GM23338 (cell line): ENCODE measurements around the gene STPG4. TPM values are rescaled to one million over a fixed set of nuclear protein-coding genes. Genes with fewer than 3 reads are reported as not detected.

Experiments
- ATAC-seq: fragments of 200-7000 bp; cut with Tn5 transposase; 3 replicates; pipeline ENCODE4 v1.9.1; 2020
- DNase-seq: peaks from one replicate; pipeline ENCODE4 v3.0.0-alpha.2; 2015; ENCODE audit warnings: low spot score
- H2AFZ ChIP-seq: fragments of 200-600 bp; sonication (generic); 2 replicates; pipeline ENCODE4 v1.8.0; 2016; ENCODE audit warnings: antibody characterized with exemption, mild to moderate bottlenecking, moderate library complexity
- H3F3A ChIP-seq: fragments of 200-600 bp; sonication (generic); replicated peaks from 2 replicates; pipeline ENCODE4 v1.8.0; 2017; ENCODE audit warnings: antibody characterized with exemption, mixed run types, low read depth
- H3K27ac ChIP-seq: fragments of 200-600 bp; sonication (generic); 2 replicates; pipeline ENCODE4 v1.6.1; 2016; ENCODE audit warnings: low read depth
- H3K27me3 ChIP-seq: fragments of 200-600 bp; sonication (generic); 2 replicates; pipeline ENCODE4 v1.8.0; 2016; ENCODE audit warnings: mild to moderate bottlenecking, mixed run types, moderate library complexity; ENCODE audit not compliant: insufficient read depth
- H3K36me3 ChIP-seq: fragments of 200-600 bp; sonication (generic); 2 replicates; pipeline ENCODE4 v1.8.0; 2016; ENCODE audit warnings: mild to moderate bottlenecking; ENCODE audit not compliant: insufficient read depth
- H3K4me1 ChIP-seq: fragments of 200-600 bp; sonication (generic); 2 replicates; pipeline ENCODE4 v1.8.0; 2016; ENCODE audit warnings: mild to moderate bottlenecking, moderate library complexity; ENCODE audit not compliant: insufficient read depth
- H3K4me2 ChIP-seq: fragments of 200-600 bp; sonication (generic); 2 replicates; pipeline ENCODE4 v1.7.1; 2017; ENCODE audit warnings: mixed run types
- H3K4me3 ChIP-seq: fragments of 200-600 bp; sonication (generic); 2 replicates; pipeline ENCODE4 v1.6.1; 2016; ENCODE audit warnings: mixed run types
- H3K79me2 ChIP-seq: fragments of 200-600 bp; sonication (generic); replicated peaks from 2 replicates; pipeline ENCODE4 v1.8.0; 2017; ENCODE audit warnings: mild to moderate bottlenecking; ENCODE audit not compliant: insufficient read depth
- H3K9me2 ChIP-seq: fragments of 200-600 bp; sonication (generic); 2 replicates; pipeline ENCODE4 v1.8.0; 2017; ENCODE audit not compliant: insufficient read depth
- H4K20me1 ChIP-seq: fragments of 200-600 bp; sonication (generic); replicated peaks from 2 replicates; pipeline ENCODE4 v1.8.0; 2017; ENCODE audit warnings: mild to moderate bottlenecking; ENCODE audit not compliant: insufficient read depth
- H3K27ac Mint-ChIP-seq: 2 replicates; pipeline ENCODE4 v1.8.0; 2020; ENCODE audit warnings: inconsistent platforms, mild to moderate bottlenecking, moderate library complexity, mixed read lengths
- H3K27me3 Mint-ChIP-seq: 3 replicates; pipeline ENCODE4 v1.8.0; 2022; ENCODE audit warnings: low read depth, mild to moderate bottlenecking, moderate library complexity, mixed read lengths, inconsistent platforms; ENCODE audit not compliant: insufficient read depth, poor library complexity
- H3K36me3 Mint-ChIP-seq: 3 replicates; pipeline ENCODE4 v1.8.0; 2021; ENCODE audit warnings: low read depth, mild to moderate bottlenecking, inconsistent platforms, moderate library complexity, mixed read lengths
- H3K4me1 Mint-ChIP-seq: 3 replicates; pipeline ENCODE4 v1.8.0; 2020; ENCODE audit warnings: mild to moderate bottlenecking, inconsistent platforms, mixed read lengths
- H3K4me3 Mint-ChIP-seq: 3 replicates; pipeline ENCODE4 v1.8.0; 2021; ENCODE audit warnings: moderate library complexity, mild to moderate bottlenecking, inconsistent platforms, mixed read lengths
- H3K9me3 Mint-ChIP-seq: 3 replicates; pipeline ENCODE4 v1.8.0; 2020; ENCODE audit warnings: moderate library complexity, mild to moderate bottlenecking, inconsistent platforms, mixed read lengths
- CREB1 ChIP-seq: fragments of 250-450 bp; sonication (Bioruptor Pico); IDR thresholded peaks from 2 replicates; pipeline ENCODE4 v1.5.0; 2020; ENCODE audit warnings: low read depth, mild to moderate bottlenecking, moderate library complexity
- EZH2 ChIP-seq: fragments of 200-600 bp; sonication (generic); IDR thresholded peaks from one replicate; pipeline ENCODE4 v1.8.0; 2017; ENCODE audit warnings: antibody characterized with exemption, mild to moderate bottlenecking, low read depth; ENCODE audit not compliant: unreplicated experiment
- EZH2phosphoT487 ChIP-seq: fragments of 200-600 bp; sonication (generic); IDR thresholded peaks from one replicate; pipeline ENCODE4 v1.8.1; 2018; ENCODE audit warnings: antibody characterized with exemption; ENCODE audit not compliant: unreplicated experiment
- JUNB ChIP-seq: IDR thresholded peaks from one replicate; pipeline ENCODE4 v1.6.1; 2016; ENCODE audit warnings: antibody characterized with exemption; ENCODE audit not compliant: unreplicated experiment
- NANOG ChIP-seq: IDR thresholded peaks from 2 replicates; pipeline ENCODE4 v1.6.1; 2016; ENCODE audit warnings: antibody characterized with exemption, borderline replicate concordance
- POLR2AphosphoS5 ChIP-seq: IDR thresholded peaks from 2 replicates; pipeline ENCODE4 v1.6.1; 2016; ENCODE audit warnings: antibody characterized with exemption, low read depth
- STAT1 ChIP-seq: IDR thresholded peaks from one replicate; pipeline ENCODE4 v1.6.1; 2016; ENCODE audit warnings: antibody characterized with exemption; ENCODE audit not compliant: unreplicated experiment
- ZNF331 ChIP-seq: fragments of 250-450 bp; sonication (Bioruptor Pico); IDR thresholded peaks from 2 replicates; pipeline ENCODE4 v1.5.0; 2020; ENCODE audit warnings: low read depth, mild to moderate bottlenecking, moderate library complexity
- polyA plus RNA-seq: library from polyadenylated mRNA; unstranded; fragments of >200 nt; fragmentation: Nextera tagmentation; extraction: Ambion mirVana; gene quantifications from 2 replicates; pipeline ENCODE4 v1.2.1, GENCODE V29; 2016
- total RNA-seq: library from RNA; depleted of rRNA; stranded (reverse); fragments of >200 nt; shearing (Covaris generic); gene quantifications from 2 replicates; pipeline ENCODE4 v1.2.3, GENCODE V29; 2014
- TF ChIP-seq, protein P1 (sequence below), 2 experiments: fragments of 200-600 bp in 1 of 2; sonication (generic) in 1 of 2; conservative IDR thresholded peaks; 2 replicates each; pipeline versions ENCODE4 v1.5.1 to v1.6.1; 2016 to 2017; ENCODE audit warnings: antibody characterized with exemption in 2 of 2, low read depth in 2 of 2, mild to moderate bottlenecking in 2 of 2, moderate library complexity in 1 of 2
- TF ChIP-seq, protein P2 (sequence below): fragments of 250-450 bp; sonication (Bioruptor Pico); IDR thresholded peaks from 2 replicates; pipeline ENCODE4 v1.5.0; 2020; ENCODE audit warnings: mild to moderate bottlenecking, moderate library complexity
- TF ChIP-seq, protein P3 (sequence below): IDR thresholded peaks from one replicate; pipeline ENCODE4 v1.6.1; 2018; ENCODE audit warnings: antibody characterized with exemption; ENCODE audit not compliant: unreplicated experiment

Gene STPG4
- total and polyA plus RNA-seq, 2 experiments from 2014 or later: 0.28 TPM; not detected in 1

DNA sequence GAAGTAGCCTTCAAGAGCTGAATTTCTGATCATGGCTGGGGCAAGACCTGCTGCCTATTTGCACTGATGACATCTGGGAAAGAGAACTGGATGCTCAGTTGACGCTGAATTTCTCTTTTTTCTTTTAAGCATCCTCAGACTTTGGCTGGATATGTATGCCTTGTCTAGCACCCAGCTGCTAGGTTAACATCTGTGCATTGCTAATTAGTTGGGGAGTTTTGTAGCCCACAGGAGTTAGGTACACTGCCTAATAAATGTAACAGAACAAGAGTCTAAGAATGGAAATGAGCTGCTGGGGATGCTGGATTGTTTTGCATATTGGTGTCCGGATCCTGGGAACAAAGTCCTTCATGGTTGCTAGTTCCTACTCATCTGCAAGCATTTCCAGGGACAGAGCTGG is 40.9 kb upstream of the STPG4 start:
- 0 out of 2 replicates have a peak, but pooled peaks cover 5% of the 10 kb centered on the region for H3K9me2 ChIP-seq
- H3K4me2 ChIP-seq: no peak overlapping the region
- H3K79me2 ChIP-seq: no peaks in the 10 kb centered on the region
- H4K20me1 ChIP-seq: no peaks in the 10 kb centered on the region
- no peaks in the 10 kb centered on the region for H3K27me3 ChIP-seq
- H2AFZ ChIP-seq: no peak overlapping the region
- peaks cover 27% of the 10 kb centered on the region for H3K4me1 ChIP-seq
- H3K27ac ChIP-seq: no peak overlapping the region
- DNase-seq (no peak), ATAC-seq (no peak)
- no peaks in the 10 kb centered on the region for H3F3A ChIP-seq
- H3K9me3 Mint-ChIP-seq: no peaks in the 10 kb centered on the region
- TF ChIP-seq EZH2phosphoT487 (no peak), STAT1 (no peak), JUNB (no peak), EZH2 (no peak), POLR2AphosphoS5 (no peak), ZNF331 (CRISPR knock-in tag) (no peak), CREB1 (no peak), NANOG (no peak)
- TF ChIP-seq, protein P1, sequence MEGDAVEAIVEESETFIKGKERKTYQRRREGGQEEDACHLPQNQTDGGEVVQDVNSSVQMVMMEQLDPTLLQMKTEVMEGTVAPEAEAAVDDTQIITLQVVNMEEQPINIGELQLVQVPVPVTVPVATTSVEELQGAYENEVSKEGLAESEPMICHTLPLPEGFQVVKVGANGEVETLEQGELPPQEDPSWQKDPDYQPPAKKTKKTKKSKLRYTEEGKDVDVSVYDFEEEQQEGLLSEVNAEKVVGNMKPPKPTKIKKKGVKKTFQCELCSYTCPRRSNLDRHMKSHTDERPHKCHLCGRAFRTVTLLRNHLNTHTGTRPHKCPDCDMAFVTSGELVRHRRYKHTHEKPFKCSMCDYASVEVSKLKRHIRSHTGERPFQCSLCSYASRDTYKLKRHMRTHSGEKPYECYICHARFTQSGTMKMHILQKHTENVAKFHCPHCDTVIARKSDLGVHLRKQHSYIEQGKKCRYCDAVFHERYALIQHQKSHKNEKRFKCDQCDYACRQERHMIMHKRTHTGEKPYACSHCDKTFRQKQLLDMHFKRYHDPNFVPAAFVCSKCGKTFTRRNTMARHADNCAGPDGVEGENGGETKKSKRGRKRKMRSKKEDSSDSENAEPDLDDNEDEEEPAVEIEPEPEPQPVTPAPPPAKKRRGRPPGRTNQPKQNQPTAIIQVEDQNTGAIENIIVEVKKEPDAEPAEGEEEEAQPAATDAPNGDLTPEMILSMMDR (conservative IDR thresholded peaks at IDR 0.05; ENCODE audit: low read depth in 2 of 2): no peak
- TF ChIP-seq, protein P2, sequence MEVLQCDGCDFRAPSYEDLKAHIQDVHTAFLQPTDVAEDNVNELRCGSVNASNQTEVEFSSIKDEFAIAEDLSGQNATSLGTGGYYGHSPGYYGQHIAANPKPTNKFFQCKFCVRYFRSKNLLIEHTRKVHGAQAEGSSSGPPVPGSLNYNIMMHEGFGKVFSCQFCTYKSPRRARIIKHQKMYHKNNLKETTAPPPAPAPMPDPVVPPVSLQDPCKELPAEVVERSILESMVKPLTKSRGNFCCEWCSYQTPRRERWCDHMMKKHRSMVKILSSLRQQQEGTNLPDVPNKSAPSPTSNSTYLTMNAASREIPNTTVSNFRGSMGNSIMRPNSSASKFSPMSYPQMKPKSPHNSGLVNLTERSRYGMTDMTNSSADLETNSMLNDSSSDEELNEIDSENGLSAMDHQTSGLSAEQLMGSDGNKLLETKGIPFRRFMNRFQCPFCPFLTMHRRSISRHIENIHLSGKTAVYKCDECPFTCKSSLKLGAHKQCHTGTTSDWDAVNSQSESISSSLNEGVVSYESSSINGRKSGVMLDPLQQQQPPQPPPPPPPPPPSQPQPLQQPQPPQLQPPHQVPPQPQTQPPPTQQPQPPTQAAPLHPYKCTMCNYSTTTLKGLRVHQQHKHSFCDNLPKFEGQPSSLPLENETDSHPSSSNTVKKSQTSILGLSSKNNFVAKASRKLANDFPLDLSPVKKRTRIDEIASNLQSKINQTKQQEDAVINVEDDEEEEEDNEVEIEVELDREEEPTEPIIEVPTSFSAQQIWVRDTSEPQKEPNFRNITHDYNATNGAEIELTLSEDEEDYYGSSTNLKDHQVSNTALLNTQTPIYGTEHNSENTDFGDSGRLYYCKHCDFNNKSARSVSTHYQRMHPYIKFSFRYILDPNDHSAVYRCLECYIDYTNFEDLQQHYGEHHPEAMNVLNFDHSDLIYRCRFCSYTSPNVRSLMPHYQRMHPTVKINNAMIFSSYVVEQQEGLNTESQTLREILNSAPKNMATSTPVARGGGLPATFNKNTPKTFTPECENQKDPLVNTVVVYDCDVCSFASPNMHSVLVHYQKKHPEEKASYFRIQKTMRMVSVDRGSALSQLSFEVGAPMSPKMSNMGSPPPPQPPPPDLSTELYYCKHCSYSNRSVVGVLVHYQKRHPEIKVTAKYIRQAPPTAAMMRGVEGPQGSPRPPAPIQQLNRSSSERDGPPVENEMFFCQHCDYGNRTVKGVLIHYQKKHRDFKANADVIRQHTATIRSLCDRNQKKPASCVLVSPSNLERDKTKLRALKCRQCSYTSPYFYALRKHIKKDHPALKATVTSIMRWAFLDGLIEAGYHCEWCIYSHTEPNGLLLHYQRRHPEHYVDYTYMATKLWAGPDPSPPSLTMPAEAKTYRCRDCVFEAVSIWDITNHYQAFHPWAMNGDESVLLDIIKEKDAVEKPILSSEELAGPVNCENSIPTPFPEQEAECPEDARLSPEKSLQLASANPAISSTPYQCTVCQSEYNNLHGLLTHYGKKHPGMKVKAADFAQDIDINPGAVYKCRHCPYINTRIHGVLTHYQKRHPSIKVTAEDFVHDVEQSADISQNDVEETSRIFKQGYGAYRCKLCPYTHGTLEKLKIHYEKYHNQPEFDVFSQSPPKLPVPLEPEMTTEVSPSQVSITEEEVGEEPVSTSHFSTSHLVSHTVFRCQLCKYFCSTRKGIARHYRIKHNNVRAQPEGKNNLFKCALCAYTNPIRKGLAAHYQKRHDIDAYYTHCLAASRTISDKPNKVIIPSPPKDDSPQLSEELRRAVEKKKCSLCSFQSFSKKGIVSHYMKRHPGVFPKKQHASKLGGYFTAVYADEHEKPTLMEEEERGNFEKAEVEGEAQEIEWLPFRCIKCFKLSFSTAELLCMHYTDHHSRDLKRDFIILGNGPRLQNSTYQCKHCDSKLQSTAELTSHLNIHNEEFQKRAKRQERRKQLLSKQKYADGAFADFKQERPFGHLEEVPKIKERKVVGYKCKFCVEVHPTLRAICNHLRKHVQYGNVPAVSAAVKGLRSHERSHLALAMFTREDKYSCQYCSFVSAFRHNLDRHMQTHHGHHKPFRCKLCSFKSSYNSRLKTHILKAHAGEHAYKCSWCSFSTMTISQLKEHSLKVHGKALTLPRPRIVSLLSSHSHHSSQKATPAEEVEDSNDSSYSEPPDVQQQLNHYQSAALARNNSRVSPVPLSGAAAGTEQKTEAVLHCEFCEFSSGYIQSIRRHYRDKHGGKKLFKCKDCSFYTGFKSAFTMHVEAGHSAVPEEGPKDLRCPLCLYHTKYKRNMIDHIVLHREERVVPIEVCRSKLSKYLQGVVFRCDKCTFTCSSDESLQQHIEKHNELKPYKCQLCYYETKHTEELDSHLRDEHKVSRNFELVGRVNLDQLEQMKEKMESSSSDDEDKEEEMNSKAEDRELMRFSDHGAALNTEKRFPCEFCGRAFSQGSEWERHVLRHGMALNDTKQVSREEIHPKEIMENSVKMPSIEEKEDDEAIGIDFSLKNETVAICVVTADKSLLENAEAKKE (CRISPR knock-in tag): no peak
- TF ChIP-seq, protein P3, sequence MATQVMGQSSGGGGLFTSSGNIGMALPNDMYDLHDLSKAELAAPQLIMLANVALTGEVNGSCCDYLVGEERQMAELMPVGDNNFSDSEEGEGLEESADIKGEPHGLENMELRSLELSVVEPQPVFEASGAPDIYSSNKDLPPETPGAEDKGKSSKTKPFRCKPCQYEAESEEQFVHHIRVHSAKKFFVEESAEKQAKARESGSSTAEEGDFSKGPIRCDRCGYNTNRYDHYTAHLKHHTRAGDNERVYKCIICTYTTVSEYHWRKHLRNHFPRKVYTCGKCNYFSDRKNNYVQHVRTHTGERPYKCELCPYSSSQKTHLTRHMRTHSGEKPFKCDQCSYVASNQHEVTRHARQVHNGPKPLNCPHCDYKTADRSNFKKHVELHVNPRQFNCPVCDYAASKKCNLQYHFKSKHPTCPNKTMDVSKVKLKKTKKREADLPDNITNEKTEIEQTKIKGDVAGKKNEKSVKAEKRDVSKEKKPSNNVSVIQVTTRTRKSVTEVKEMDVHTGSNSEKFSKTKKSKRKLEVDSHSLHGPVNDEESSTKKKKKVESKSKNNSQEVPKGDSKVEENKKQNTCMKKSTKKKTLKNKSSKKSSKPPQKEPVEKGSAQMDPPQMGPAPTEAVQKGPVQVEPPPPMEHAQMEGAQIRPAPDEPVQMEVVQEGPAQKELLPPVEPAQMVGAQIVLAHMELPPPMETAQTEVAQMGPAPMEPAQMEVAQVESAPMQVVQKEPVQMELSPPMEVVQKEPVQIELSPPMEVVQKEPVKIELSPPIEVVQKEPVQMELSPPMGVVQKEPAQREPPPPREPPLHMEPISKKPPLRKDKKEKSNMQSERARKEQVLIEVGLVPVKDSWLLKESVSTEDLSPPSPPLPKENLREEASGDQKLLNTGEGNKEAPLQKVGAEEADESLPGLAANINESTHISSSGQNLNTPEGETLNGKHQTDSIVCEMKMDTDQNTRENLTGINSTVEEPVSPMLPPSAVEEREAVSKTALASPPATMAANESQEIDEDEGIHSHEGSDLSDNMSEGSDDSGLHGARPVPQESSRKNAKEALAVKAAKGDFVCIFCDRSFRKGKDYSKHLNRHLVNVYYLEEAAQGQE: no peak
- no peaks in the 10 kb centered on the region for H3K36me3 Mint-ChIP-seq
- H3K4me1 Mint-ChIP-seq: peaks cover 71% of the 10 kb centered on the region
- no peaks in the 10 kb centered on the region for H3K27me3 Mint-ChIP-seq
- no peak overlapping the region for H3K27ac Mint-ChIP-seq
- H3K4me3 Mint-ChIP-seq: no peak overlapping the region
- H3K36me3 ChIP-seq: no peaks in the 10 kb centered on the region
- H3K4me3 ChIP-seq: no peak overlapping the region
